Ishikawa (cell line): ENCODE measurements around the gene ST8SIA1.

Source experiments
- CREB1 ChIP-seq: IDR thresholded peaks from 2 replicates; pipeline ENCODE4 v1.6.1; 2012; ENCODE audit warnings: low read depth
- EGR1 ChIP-seq: IDR thresholded peaks from 2 replicates; pipeline ENCODE4 v1.6.1; 2012
- EP300 ChIP-seq: IDR thresholded peaks from 2 replicates; pipeline ENCODE4 v1.6.1; 2012; ENCODE audit warnings: borderline replicate concordance
- FOXM1 ChIP-seq: IDR thresholded peaks from 2 replicates; pipeline ENCODE4 v1.6.1; 2012; ENCODE audit warnings: low read depth, borderline replicate concordance
- RAD21 ChIP-seq: IDR thresholded peaks from 2 replicates; pipeline ENCODE4 v1.6.1; 2012; ENCODE audit warnings: low read depth
- REST ChIP-seq: IDR thresholded peaks from 2 replicates; pipeline ENCODE4 v1.6.1; 2012; ENCODE audit warnings: low read depth, mild to moderate bottlenecking
- USF1 ChIP-seq: IDR thresholded peaks from 2 replicates; pipeline ENCODE4 v1.6.1; 2012
- YY1 ChIP-seq: IDR thresholded peaks from 2 replicates; pipeline ENCODE4 v1.6.1; 2012; ENCODE audit warnings: low read depth

GRCh38 chr12:22360774-22361173, 26.3 kb upstream of the ST8SIA1 start:
- TF ChIP-seq YY1 (no peak), FOXM1 (no peak), USF1 (no peak), EGR1 (no peak), REST (no peak), CREB1 (no peak), RAD21 (no peak), EP300 (no peak)
